SU-DHL-6 (cell line): ENCODE measurements around the gene EFS.

ENCODE experiments used
- H2AFZ ChIP-seq: fragments of 200-600 bp; sonication (generic); 2 replicates; pipeline ENCODE4 v1.6.1; 2014; ENCODE audit warnings: low read depth, mild to moderate bottlenecking, moderate library complexity, mixed read lengths, antibody characterized with exemption, low read length; ENCODE audit not compliant: severe bottlenecking
- H3F3A ChIP-seq: fragments of 200-600 bp; shearing (Covaris generic); 2 replicates; pipeline ENCODE4 v1.6.0; 2016; ENCODE audit warnings: antibody characterized with exemption, mild to moderate bottlenecking; ENCODE audit not compliant: insufficient read depth
- H3K27ac ChIP-seq: fragments of 200-600 bp; sonication (generic); 2 replicates; pipeline ENCODE4 v1.5.1; 2016; ENCODE audit warnings: low read depth, mild to moderate bottlenecking, low read length, moderate library complexity, mixed read lengths
- H3K27me3 ChIP-seq: fragments of 200-600 bp; sonication (generic), shearing (Covaris generic); 2 replicates; pipeline ENCODE4 v1.6.0; 2014; ENCODE audit warnings: mild to moderate bottlenecking, low read length
- H3K36me3 ChIP-seq: fragments of 200-600 bp; sonication (generic); 2 replicates; pipeline ENCODE4 v1.6.1; 2014; ENCODE audit warnings: mild to moderate bottlenecking, low read length, mixed read lengths
- H3K4me2 ChIP-seq: fragments of 300-600, 200-600 bp; shearing (Covaris generic), sonication (generic); 2 replicates; pipeline ENCODE4 v1.6.0; 2014; ENCODE audit warnings: low read length, low read depth, mild to moderate bottlenecking; ENCODE audit not compliant: poor library complexity, severe bottlenecking
- H3K4me3 ChIP-seq: fragments of 200-600 bp; sonication (generic); 2 replicates; pipeline ENCODE4 v1.5.1; 2014; ENCODE audit warnings: antibody characterized with exemption, low read length, mild to moderate bottlenecking, mixed read lengths; ENCODE audit not compliant: insufficient read depth, poor library complexity, severe bottlenecking
- H3K79me2 ChIP-seq: fragments of 200-600 bp; sonication (generic); 2 replicates; pipeline ENCODE4 v1.6.1; 2014; ENCODE audit warnings: mild to moderate bottlenecking, low read length, moderate library complexity; ENCODE audit not compliant: insufficient read depth
- H3K9ac ChIP-seq: fragments of 200-600 bp; sonication (generic); 2 replicates; pipeline ENCODE4 v1.7.0; 2014; ENCODE audit warnings: mild to moderate bottlenecking, low read length
- H3K9me2 ChIP-seq: fragments of 200-600 bp; sonication (generic); replicated peaks from 2 replicates; pipeline ENCODE4 v1.6.1; 2014; ENCODE audit warnings: low read length; ENCODE audit not compliant: insufficient read depth
- H3K9me3 ChIP-seq: fragments of 200-600 bp; sonication (generic); 2 replicates; pipeline ENCODE4 v1.6.1; 2014; ENCODE audit warnings: low read length, mixed read lengths; ENCODE audit not compliant: insufficient read depth
- H4K20me1 ChIP-seq: fragments of 200-600 bp; sonication (generic); 2 replicates; pipeline ENCODE4 v1.6.1; 2014; ENCODE audit warnings: low read depth, mild to moderate bottlenecking, antibody characterized with exemption, low read length, moderate library complexity, mixed read lengths
- CTCF ChIP-seq: fragments of 200-600 bp; sonication (generic); IDR thresholded peaks from one replicate; pipeline ENCODE4 v1.5.1; 2017; ENCODE audit warnings: antibody characterized with exemption, mild to moderate bottlenecking, low read length, moderate library complexity; ENCODE audit not compliant: insufficient read depth, poor library complexity, severe bottlenecking
- EZH2phosphoT487 ChIP-seq: fragments of 200-600 bp; sonication (generic), shearing (Covaris generic); conservative IDR thresholded peaks from 2 replicates; pipeline ENCODE4 v1.6.1; 2018; ENCODE audit warnings: mild to moderate bottlenecking, antibody characterized with exemption, low read length, moderate library complexity, mixed read lengths

Gene EFS

GRCh38 chr14:23344481-23344880, 20.5 kb downstream of the EFS start:
- no peaks in the 10 kb centered on the region for H3K79me2 ChIP-seq
- no peaks in the 10 kb centered on the region for H3K27me3 ChIP-seq
- no peaks in the 10 kb centered on the region for H3K9me2 ChIP-seq
- no peak overlapping the region for H3K4me2 ChIP-seq
- H3K4me3 ChIP-seq: no peak overlapping the region
- no peaks in the 10 kb centered on the region for H3F3A ChIP-seq
- no peak overlapping the region for H3K9ac ChIP-seq
- no peak overlapping the region for H3K27ac ChIP-seq
- H4K20me1 ChIP-seq: no peaks in the 10 kb centered on the region
- H3K36me3 ChIP-seq: no peaks in the 10 kb centered on the region
- H3K9me3 ChIP-seq: peaks cover 11% of the 10 kb centered on the region; the same call in 1 of the 2 replicates
- no peak for TF ChIP-seq EZH2phosphoT487
- TF ChIP-seq CTCF: no peak
- H2AFZ ChIP-seq: no peak overlapping the region

GRCh38 chr14:23339506-23340268, 25.3 kb downstream of the EFS start:
- Histone ChIP-seq H2AFZ (no peak overlapping the region), H3F3A (no peaks in the 10 kb centered on the region), H3K36me3 (no peaks in the 10 kb centered on the region), H3K9me2 (no peaks in the 10 kb centered on the region), H3K27me3 (no peaks in the 10 kb centered on the region), H3K9me3 (peaks cover 23% of the 10 kb centered on the region; the same call in 1 of the 2 replicates), H3K79me2 (no peaks in the 10 kb centered on the region), H3K4me3 (no peak overlapping the region), H3K27ac (no peak overlapping the region), H3K4me2 (no peak overlapping the region), H4K20me1 (no peaks in the 10 kb centered on the region), H3K9ac (no peak overlapping the region)
- TF ChIP-seq CTCF (no peak), EZH2phosphoT487 (no peak)

- no peak for TF ChIP-seq CTCF
- no peak for TF ChIP-seq EZH2phosphoT487
- Histone ChIP-seq H3K9ac (no peak overlapping the region), H3F3A (no peaks in the 10 kb centered on the region)
Measured at GRCh38 chr14:23335623-23336022, 29.3 kb downstream of the EFS start.

More at GRCh38 chr14:23335623-23336022, 29.3 kb downstream of the EFS start:
- Histone ChIP-seq H3K36me3 (no peaks in the 10 kb centered on the region), H3K9me3 (peaks cover 21% of the 10 kb centered on the region; the same call in 1 of the 2 replicates), H2AFZ (no peak overlapping the region), H3K4me2 (no peak overlapping the region), H3K4me3 (no peak overlapping the region), H3K79me2 (no peaks in the 10 kb centered on the region), H3K27me3 (no peaks in the 10 kb centered on the region), H3K27ac (no peak overlapping the region), H3K9me2 (no peaks in the 10 kb centered on the region), H4K20me1 (no peaks in the 10 kb centered on the region)
